Measurements from ENCODE around the gene NAPSA. TPM values are rescaled to one million over a fixed set of nuclear protein-coding genes. Genes with fewer than 3 reads are reported as not detected.
"Not testable (repeated sequence)": the region's sequence is repeated elsewhere in the genome, so short reads cannot be mapped to it uniquely, and the experiment has no call there.

NAPSA gene
- total and polyA plus RNA-seq, 7 donors = 0.55 to 2.4 (median 0.95) TPM; not detected in 2

- no peak overlapping the region for H3K27ac ChIP-seq
- no peaks in the 10 kb centered on the region for H3K4me1 ChIP-seq
- intact Hi-C loops (cut with DNase I) = no loop called here
- 75 to 93% methylated on average over 9 of the region's 9 CpGs for WGBS, 2 donors
- H3K27me3 ChIP-seq = no peaks in the 10 kb centered on the region
- DNase-seq = no peak
- no peaks in the 10 kb centered on the region for H3K36me3 ChIP-seq
- H3K9me3 ChIP-seq = no peaks in the 10 kb centered on the region
- H3K4me3 ChIP-seq = no peak overlapping the region
- TF ChIP-seq EP300 (IDR thresholded peaks at IDR 0.05) (no peak), CTCF (IDR thresholded peaks at IDR 0.05) (no peak), POLR2A (IDR thresholded peaks at IDR 0.05) (no peak), POLR2AphosphoS5 (IDR thresholded peaks at IDR 0.05) (no peak)
Observed at GRCh38 chr19:50394017-50394416, 28.6 kb upstream of the NAPSA start.

- intact Hi-C loops (cut with DNase I) = no loop called here
- no peak overlapping the region for H3K27ac ChIP-seq
Observed at GRCh38 chr19:50393589-50393988, 28.1 kb upstream of the NAPSA start.

GRCh38 chr19:50392759-50393158 is 27.3 kb upstream of the NAPSA start:
- Histone ChIP-seq H3K27me3 (no peaks in the 10 kb centered on the region), H3K36me3 (no peaks in the 10 kb centered on the region), H3K27ac (no peak overlapping the region), H3K4me1 (no peaks in the 10 kb centered on the region), H3K4me3 (no peak overlapping the region), H3K9me3 (no peaks in the 10 kb centered on the region)
- 90 to 93% methylated on average over 5 of the region's 5 CpGs for WGBS, 2 donors
- no peak for TF ChIP-seq POLR2AphosphoS5 (IDR thresholded peaks at IDR 0.05)
- TF ChIP-seq POLR2A (IDR thresholded peaks at IDR 0.05) = no peak
- TF ChIP-seq EP300 (IDR thresholded peaks at IDR 0.05) = no peak
- no peak for TF ChIP-seq CTCF (IDR thresholded peaks at IDR 0.05)
- intact Hi-C loops (cut with DNase I) = no loop called here
- no peak for DNase-seq

More at GRCh38 chr19:50393589-50393988, 28.1 kb upstream of the NAPSA start:
- H3K27me3 ChIP-seq = no peaks in the 10 kb centered on the region
- H3K4me1 ChIP-seq = no peaks in the 10 kb centered on the region
- 95% methylated on average over 4 of the region's 4 CpGs for WGBS, 2 donors
- no peak overlapping the region for H3K4me3 ChIP-seq
- H3K9me3 ChIP-seq = no peaks in the 10 kb centered on the region
- no peaks in the 10 kb centered on the region for H3K36me3 ChIP-seq
- TF ChIP-seq CTCF (IDR thresholded peaks at IDR 0.05) (no peak), POLR2AphosphoS5 (IDR thresholded peaks at IDR 0.05) (no peak), POLR2A (IDR thresholded peaks at IDR 0.05) (no peak), EP300 (IDR thresholded peaks at IDR 0.05) (no peak)
- no peak for DNase-seq

GRCh38 chr19:50390952-50391351 is 25.5 kb upstream of the NAPSA start:
- H3K27ac ChIP-seq; H3K4me1 ChIP-seq; H3K36me3 ChIP-seq; H3K9me3 ChIP-seq; H3K27me3 ChIP-seq; H3K4me3 ChIP-seq; intact Hi-C loops (cut with DNase I); DNase-seq: not testable (repeated sequence)
- WGBS, 2 donors = 96 to 97% methylated on average over 22 of the region's 23 CpGs

- H3K27me3 ChIP-seq; H3K9me3 ChIP-seq; H3K27ac ChIP-seq; H3K36me3 ChIP-seq; intact Hi-C loops (cut with DNase I); H3K4me3 ChIP-seq; DNase-seq; H3K4me1 ChIP-seq: not testable (repeated sequence)
- 95 to 97% methylated on average over 3 of the region's 3 CpGs for WGBS, 2 donors
Observed at GRCh38 chr19:50390295-50390694, 24.9 kb upstream of the NAPSA start.

- TF ChIP-seq CTCF (IDR thresholded peaks at IDR 0.05) (no peak), POLR2AphosphoS5 (IDR thresholded peaks at IDR 0.05) (no peak), POLR2A (IDR thresholded peaks at IDR 0.05) (no peak), EP300 (IDR thresholded peaks at IDR 0.05) (no peak)
- no peak for DNase-seq
- Histone ChIP-seq H3K27me3 (no peaks in the 10 kb centered on the region), H3K4me3 (no peak overlapping the region), H3K9me3 (no peaks in the 10 kb centered on the region), H3K36me3 (peaks cover 0 to 7% (median 3%) of the 10 kb centered on the region in 4 donors), H3K4me1 (peaks cover 0 to 21% (median 16%) of the 10 kb centered on the region in 4 donors), H3K27ac (no peak overlapping the region)
- intact Hi-C loops (cut with DNase I) = loop anchor here (10.0 kb wide), 1 partner anchor 1317 kb away; no protein-coding TSS in a partner anchor
- 94 to 95% methylated on average over 8 of the region's 8 CpGs for WGBS, 2 donors
Observed at GRCh38 chr19:50387868-50388245, 22.4 kb upstream of the NAPSA start.

Data from sigmoid colon (tissue), 7 donors.